RWPE1 (cell line): Measurements from ENCODE around the gene FBXW4.

Source experiments
- CTCF ChIA-PET: fragments of 350-600 bp; sonication (Branson Sonifier 250); formaldehyde crosslinking; extraction: SDS; loops from one replicate; lab custom pipeline; 2021; lab: Yijun Ruan, JAX
- POLR2A ChIA-PET: fragments of 400-600 bp; formaldehyde crosslinking; extraction: SDS; loops from one replicate; lab custom pipeline; 2020; ENCODE audit warnings: antibody characterized with exemption; ENCODE audit not compliant: low non-redundant PET; lab: Yijun Ruan, JAX
- DNase-seq: peaks from one replicate; pipeline ENCODE4 v3.0.0; 2012; ENCODE audit warnings: low spot score
- H3K27ac ChIP-seq: fragments of 450-650 bp; 2 replicates; pipeline ENCODE4 v1.5.1; 2017
- TF ChIP-seq, protein P1 (sequence below): fragments of 450-650 bp; conservative IDR thresholded peaks from 2 replicates; pipeline ENCODE4 v1.5.1; 2017; ENCODE audit warnings: low read depth, mild to moderate bottlenecking

The FBXW4 gene

DNA sequence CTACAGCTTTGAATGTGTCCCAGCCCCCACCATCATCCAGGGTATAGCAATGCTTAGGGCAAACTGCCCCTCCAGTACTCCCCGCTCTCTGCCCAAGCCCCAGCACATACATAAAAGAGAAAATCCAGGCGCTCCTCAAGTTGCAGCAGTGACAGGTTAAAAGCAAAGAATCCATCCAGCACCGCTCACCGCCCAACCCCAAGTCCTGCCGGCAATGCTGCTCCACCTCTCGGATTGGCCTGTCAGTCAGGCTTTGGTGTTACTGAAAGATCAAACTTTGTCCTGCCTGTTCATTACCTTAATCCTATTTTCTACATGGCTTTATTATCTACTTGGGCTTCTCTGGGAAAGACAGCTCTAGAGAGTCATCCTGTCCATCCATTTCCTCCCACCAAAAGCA is 75.0 kb downstream of the FBXW4 start:
- POLR2A ChIA-PET = no interaction called here
- CTCF ChIA-PET = no interaction called here
- no peak for DNase-seq

DNA sequence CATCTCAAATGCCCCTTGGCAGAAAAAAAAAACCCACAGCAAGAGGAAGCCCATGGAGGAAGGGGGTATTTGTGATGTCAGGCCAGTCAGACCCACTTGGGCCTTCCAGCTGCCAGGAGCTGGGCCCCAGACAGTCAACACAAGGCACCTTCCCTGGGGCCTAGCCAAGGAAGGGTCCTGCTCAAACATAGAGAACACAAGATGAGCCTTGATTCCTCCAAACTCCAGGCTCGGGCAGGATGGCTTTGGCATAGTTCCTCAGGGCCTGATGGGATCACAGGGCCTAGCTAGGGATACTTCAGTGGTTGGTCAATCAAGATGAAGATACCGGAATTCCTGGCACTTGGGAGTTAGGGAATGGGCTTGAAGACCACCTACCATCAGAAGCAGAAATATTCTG is 76.1 kb downstream of the FBXW4 start:
- POLR2A ChIA-PET = no interaction called here
- CTCF ChIA-PET = no interaction called here
- no peak for DNase-seq
- no peak overlapping the region for H3K27ac ChIP-seq
- TF ChIP-seq, protein P1, sequence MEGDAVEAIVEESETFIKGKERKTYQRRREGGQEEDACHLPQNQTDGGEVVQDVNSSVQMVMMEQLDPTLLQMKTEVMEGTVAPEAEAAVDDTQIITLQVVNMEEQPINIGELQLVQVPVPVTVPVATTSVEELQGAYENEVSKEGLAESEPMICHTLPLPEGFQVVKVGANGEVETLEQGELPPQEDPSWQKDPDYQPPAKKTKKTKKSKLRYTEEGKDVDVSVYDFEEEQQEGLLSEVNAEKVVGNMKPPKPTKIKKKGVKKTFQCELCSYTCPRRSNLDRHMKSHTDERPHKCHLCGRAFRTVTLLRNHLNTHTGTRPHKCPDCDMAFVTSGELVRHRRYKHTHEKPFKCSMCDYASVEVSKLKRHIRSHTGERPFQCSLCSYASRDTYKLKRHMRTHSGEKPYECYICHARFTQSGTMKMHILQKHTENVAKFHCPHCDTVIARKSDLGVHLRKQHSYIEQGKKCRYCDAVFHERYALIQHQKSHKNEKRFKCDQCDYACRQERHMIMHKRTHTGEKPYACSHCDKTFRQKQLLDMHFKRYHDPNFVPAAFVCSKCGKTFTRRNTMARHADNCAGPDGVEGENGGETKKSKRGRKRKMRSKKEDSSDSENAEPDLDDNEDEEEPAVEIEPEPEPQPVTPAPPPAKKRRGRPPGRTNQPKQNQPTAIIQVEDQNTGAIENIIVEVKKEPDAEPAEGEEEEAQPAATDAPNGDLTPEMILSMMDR = no peak

More for the DNA sequence above, 75.0 kb downstream of the FBXW4 start:
- TF ChIP-seq, protein P1 = no peak
- no peak overlapping the region for H3K27ac ChIP-seq

DNA sequence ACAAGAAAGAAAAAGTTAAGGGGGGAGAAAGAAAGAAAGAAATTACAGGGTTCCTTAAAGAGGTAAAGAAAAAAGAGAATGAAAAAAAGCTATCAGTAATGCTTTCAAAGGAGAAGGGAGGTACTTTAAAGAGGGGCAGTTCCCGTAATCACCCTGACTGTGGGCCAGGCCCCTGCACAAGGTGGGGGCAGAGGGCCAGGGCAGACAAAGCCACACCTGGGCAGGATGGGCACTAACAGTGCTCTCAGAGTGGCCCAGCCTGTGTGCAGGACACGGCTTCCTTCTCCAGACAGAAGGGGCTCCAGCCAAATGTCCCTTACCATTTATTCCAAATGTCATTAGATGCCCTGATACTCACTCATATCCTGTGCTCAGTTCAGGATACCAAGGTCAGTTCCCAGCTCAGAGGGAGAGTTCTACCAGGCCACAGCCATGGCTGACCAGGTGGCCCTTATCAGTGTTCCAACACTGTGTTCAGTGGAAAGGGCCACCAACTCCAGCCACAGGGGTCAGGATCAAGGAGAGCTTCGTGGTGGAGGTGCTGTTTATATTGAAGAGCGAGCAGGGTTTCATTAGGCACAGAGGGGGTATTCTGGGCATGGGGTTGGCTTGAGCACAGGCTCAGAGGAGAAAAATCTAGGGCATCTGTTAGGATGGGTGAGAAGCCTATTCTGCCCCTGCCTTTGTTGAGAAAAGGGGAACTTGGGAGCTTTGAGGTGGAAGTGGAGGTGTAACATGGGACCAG is 77.0 kb downstream of the FBXW4 start:
- H3K27ac ChIP-seq = no peak overlapping the region
- TF ChIP-seq, protein P1 = no peak
- CTCF ChIA-PET = interaction anchor here (0.5 kb wide), 1 partner anchor 106 kb away, joined by 3 read pairs; no protein-coding TSS in a partner anchor
- POLR2A ChIA-PET = no interaction called here
- DNase-seq = no peak

DNA sequence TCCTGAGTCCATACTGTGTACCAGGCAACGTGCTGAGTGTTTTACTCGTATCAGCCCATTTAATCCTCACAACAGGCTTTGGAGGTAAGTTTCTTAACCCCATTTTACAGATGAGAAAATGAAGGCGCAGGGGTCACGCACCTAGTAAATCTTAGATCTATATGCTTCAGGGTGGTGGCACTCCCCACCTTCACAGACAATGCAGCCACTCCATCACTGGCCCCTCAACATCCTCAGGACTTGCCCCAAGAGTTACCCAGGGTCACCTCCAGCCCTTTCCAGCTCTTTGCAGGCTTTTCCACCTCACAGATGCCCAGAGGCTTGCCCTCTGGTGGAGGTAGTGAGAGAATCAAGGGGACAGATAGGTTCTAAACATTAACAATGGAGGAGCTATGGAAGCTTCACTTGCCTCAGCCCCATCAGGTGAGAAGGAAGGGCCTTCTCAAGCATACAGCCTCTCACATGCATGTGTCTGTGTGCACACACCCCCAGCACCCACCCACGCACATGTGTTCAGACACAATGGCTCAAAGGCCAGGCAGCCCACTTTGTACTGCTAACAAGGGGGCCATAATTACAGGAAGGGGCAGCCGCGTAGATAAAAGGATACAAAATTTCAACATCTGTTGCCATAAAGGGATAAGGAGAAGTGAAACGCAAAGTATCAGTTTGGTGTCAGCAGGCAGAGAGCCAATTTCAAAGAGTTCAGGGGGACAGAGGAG is 77.7 kb downstream of the FBXW4 start:
- TF ChIP-seq, protein P1 = no peak
- ChIA-PET CTCF (interaction anchor here (0.5 to 0.6 kb wide), 2 partner anchors 107 to 177 kb away, joined by 3 to 7 read pairs; no protein-coding TSS in a partner anchor), POLR2A (no interaction called here)
- no peak overlapping the region for H3K27ac ChIP-seq
- DNase-seq = no peak

DNA sequence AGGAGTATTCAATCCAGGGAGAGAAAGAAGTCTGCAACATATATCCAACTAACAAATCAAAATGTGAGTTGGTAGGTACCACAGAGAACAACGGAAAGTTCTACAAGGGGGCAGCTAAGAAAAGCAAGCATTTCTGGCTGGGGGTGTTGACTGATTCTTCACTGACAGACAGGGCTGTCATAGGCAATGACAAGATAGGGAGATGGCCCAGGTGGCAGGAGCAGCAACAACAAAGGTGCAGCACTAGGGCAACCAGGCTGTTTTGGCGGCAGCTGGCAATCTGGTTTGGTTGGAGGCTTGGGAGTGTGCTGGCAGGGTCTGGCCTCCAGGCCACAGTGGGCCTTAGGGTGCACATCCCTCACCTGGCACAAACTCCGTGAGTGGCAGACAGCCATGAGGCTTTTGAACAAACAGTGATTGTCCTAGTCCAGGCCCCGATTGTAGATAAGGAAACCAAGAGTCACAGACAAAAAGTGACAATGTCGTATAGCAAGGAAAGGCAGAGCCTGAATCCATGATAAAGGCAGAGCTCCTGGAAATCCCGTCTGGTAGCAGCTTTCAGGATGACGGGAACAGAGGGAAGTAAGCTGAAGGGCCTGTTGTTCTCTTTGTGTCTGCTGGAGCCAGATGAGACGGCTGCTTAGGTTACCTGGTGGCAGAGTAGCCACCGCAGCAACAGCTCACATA is 78.4 kb downstream of the FBXW4 start:
- H3K27ac ChIP-seq = no peak overlapping the region
- CTCF ChIA-PET = interaction anchor here (0.6 kb wide), 2 partner anchors 11 to 176 kb away, joined by 4 to 7 read pairs; no protein-coding TSS in a partner anchor
- TF ChIP-seq, protein P1 = no peak
- POLR2A ChIA-PET = no interaction called here
- no peak for DNase-seq

DNA sequence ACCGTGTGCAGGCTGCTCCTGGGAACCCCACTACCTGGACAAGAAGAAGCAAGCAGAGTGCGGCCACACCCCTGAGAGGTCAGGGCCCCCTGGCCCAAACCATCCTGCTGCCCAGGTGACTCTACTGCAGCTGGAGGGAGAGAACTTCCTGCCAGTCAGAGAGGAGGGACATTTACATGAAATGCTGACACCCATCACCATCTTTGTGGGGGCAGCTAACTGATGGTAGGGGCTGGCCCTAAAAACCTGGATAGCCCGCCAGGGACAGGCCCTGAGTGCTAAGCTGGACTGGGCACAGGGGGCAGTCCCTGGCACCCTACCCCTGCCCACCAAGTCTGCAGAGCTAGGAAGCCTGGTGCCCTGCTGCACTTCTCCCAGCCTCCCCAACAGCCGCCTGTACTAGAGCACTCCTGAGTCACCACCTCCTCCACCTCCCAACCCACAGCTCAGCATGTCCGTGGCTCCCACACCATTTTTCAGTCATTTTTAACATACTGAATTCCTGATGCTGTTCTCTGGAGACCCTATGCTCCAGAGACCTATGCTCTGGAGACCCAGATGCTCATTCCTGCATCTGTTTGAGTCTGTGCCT is 79.3 kb downstream of the FBXW4 start:
- no peak overlapping the region for H3K27ac ChIP-seq
- no peak for DNase-seq
- ChIA-PET POLR2A (no interaction called here), CTCF (interaction anchor here (0.6 to 1.1 kb wide), 2 partner anchors 313 to 565 kb away, joined by 3 to 4 read pairs; no protein-coding TSS in a partner anchor)
- TF ChIP-seq, protein P1 = no peak
